ENCODE data around the gene CFAP107. TPM values are rescaled to one million over a fixed set of nuclear protein-coding genes. Genes with fewer than 3 reads are reported as not detected.

Gene CFAP107
- total and polyA plus RNA-seq, 2 donors (not counting 1 experiment from before 2014, with no cell fraction given): not detected

- POLR2A ChIA-PET: no interaction called here
- no peak overlapping the region for H3K27ac ChIP-seq (ENCODE audit: low read length in 2 of 2)
- H3K79me2 ChIP-seq (ENCODE audit: control insufficient read depth, insufficient read depth, low read length): no peaks in the 10 kb centered on the region
- DNase-seq (no peak), ATAC-seq (ENCODE audit: low read depth) (no peak)
- TF ChIP-seq EZH2 (IDR thresholded peaks at IDR 0.05; ENCODE audit: borderline replicate concordance, insufficient read depth, low read depth, low read length, poor library complexity, severe bottlenecking): no peak
- TF ChIP-seq, protein P1, sequence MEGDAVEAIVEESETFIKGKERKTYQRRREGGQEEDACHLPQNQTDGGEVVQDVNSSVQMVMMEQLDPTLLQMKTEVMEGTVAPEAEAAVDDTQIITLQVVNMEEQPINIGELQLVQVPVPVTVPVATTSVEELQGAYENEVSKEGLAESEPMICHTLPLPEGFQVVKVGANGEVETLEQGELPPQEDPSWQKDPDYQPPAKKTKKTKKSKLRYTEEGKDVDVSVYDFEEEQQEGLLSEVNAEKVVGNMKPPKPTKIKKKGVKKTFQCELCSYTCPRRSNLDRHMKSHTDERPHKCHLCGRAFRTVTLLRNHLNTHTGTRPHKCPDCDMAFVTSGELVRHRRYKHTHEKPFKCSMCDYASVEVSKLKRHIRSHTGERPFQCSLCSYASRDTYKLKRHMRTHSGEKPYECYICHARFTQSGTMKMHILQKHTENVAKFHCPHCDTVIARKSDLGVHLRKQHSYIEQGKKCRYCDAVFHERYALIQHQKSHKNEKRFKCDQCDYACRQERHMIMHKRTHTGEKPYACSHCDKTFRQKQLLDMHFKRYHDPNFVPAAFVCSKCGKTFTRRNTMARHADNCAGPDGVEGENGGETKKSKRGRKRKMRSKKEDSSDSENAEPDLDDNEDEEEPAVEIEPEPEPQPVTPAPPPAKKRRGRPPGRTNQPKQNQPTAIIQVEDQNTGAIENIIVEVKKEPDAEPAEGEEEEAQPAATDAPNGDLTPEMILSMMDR (IDR thresholded peaks at IDR 0.05): no peak
- H3K4me3 Mint-ChIP-seq: no peak overlapping the region
- H2AFZ ChIP-seq (ENCODE audit: insufficient read depth, low read depth, low read length, poor library complexity, severe bottlenecking): no peak overlapping the region
- H3K9me3 Mint-ChIP-seq (ENCODE audit: insufficient read depth): peaks cover 7% of the 10 kb centered on the region
- peaks cover 0 to 8% (median 3%) of the 10 kb centered on the region in 3 donors for H3K9me3 ChIP-seq (ENCODE audit: control extremely low read depth in 1 of 3, control insufficient read depth in 2 of 3, insufficient read depth in 1 of 3, low read length in 2 of 3)
- no peaks in the 10 kb centered on the region for H4K20me1 ChIP-seq (ENCODE audit: control insufficient read depth, insufficient read depth, low read length, poor library complexity, severe bottlenecking)
- H3K27me3 ChIP-seq (replicated peaks in 1 of 4; ENCODE audit: control extremely low read depth in 1 of 4, control insufficient read depth in 3 of 4, insufficient read depth in 4 of 4, low read length in 3 of 4): no peaks in the 10 kb centered on the region
- intact Hi-C loops (cut with micrococcal nuclease): no loop called here
- WGBS (ENCODE audit: insufficient coverage): 83% methylated on average over 1 of the region's 4 CpGs
- H3K4me1 Mint-ChIP-seq: no peaks in the 10 kb centered on the region
- no peak overlapping the region for H3K4me3 ChIP-seq (ENCODE audit: control extremely low read depth in 1 of 5, extremely low read depth in 1 of 5, insufficient read depth in 1 of 5, low read depth in 2 of 5, low read length in 4 of 5)
- no peak overlapping the region for H3K27ac Mint-ChIP-seq
- H3K27me3 Mint-ChIP-seq: peaks cover 24% of the 10 kb centered on the region
- CTCF ChIA-PET: no interaction called here
- H3K4me2 ChIP-seq (replicated peaks; ENCODE audit: low read depth, low read length, poor library complexity, severe bottlenecking): no peak overlapping the region
- no peak overlapping the region for H3K9ac ChIP-seq (ENCODE audit: low read length)
- no peaks in the 10 kb centered on the region for H3K36me3 ChIP-seq (replicated peaks in 1 of 2; ENCODE audit: control extremely low read depth in 1 of 2, control insufficient read depth in 1 of 2, extremely low read depth in 1 of 2, insufficient read depth in 2 of 2, low read length in 1 of 2)
- no peaks in the 10 kb centered on the region for H3K4me1 ChIP-seq (ENCODE audit: control insufficient read depth in 2 of 2, insufficient read depth in 2 of 2, low read length in 2 of 2)
Measured at GRCh38 chr1:12754738-12755137, 8.7 kb downstream of the CFAP107 start.

GRCh38 chr1:12756273-12756672 lies 10.3 kb downstream of the CFAP107 start:
- no peak overlapping the region for H2AFZ ChIP-seq (ENCODE audit: insufficient read depth, low read depth, low read length, poor library complexity, severe bottlenecking)
- H3K9me3 ChIP-seq (ENCODE audit: control extremely low read depth in 1 of 3, control insufficient read depth in 2 of 3, insufficient read depth in 1 of 3, low read length in 2 of 3): no peaks in the 10 kb centered on the region
- intact Hi-C loops (cut with micrococcal nuclease): no loop called here
- peaks cover 18% of the 10 kb centered on the region for H3K27me3 Mint-ChIP-seq
- H4K20me1 ChIP-seq (ENCODE audit: control insufficient read depth, insufficient read depth, low read length, poor library complexity, severe bottlenecking): no peaks in the 10 kb centered on the region
- H3K9ac ChIP-seq (ENCODE audit: low read length): no peak overlapping the region
- no peak overlapping the region for H3K4me2 ChIP-seq (replicated peaks; ENCODE audit: low read depth, low read length, poor library complexity, severe bottlenecking)
- no peaks in the 10 kb centered on the region for H3K27me3 ChIP-seq (replicated peaks in 1 of 4; ENCODE audit: control extremely low read depth in 1 of 4, control insufficient read depth in 3 of 4, insufficient read depth in 4 of 4, low read length in 3 of 4)
- ChIA-PET CTCF (no interaction called here), POLR2A (no interaction called here)
- H3K27ac ChIP-seq (ENCODE audit: low read length in 2 of 2): no peak overlapping the region
- DNase-seq: no peak
- no peaks in the 10 kb centered on the region for H3K4me1 ChIP-seq (ENCODE audit: control insufficient read depth in 2 of 2, insufficient read depth in 2 of 2, low read length in 2 of 2)
- no peak overlapping the region for H3K27ac Mint-ChIP-seq
- TF ChIP-seq, protein P1 (IDR thresholded peaks at IDR 0.05): no peak
- TF ChIP-seq EZH2 (IDR thresholded peaks at IDR 0.05; ENCODE audit: borderline replicate concordance, insufficient read depth, low read depth, low read length, poor library complexity, severe bottlenecking): no peak
- no peaks in the 10 kb centered on the region for H3K4me1 Mint-ChIP-seq
- no peak overlapping the region for H3K4me3 Mint-ChIP-seq
- no peak for ATAC-seq (ENCODE audit: low read depth)
- H3K79me2 ChIP-seq (ENCODE audit: control insufficient read depth, insufficient read depth, low read length): no peaks in the 10 kb centered on the region
- no peaks in the 10 kb centered on the region for H3K36me3 ChIP-seq (replicated peaks in 1 of 2; ENCODE audit: control extremely low read depth in 1 of 2, control insufficient read depth in 1 of 2, extremely low read depth in 1 of 2, insufficient read depth in 2 of 2, low read length in 1 of 2)
- no peak overlapping the region for H3K4me3 ChIP-seq (ENCODE audit: control extremely low read depth in 1 of 5, extremely low read depth in 1 of 5, insufficient read depth in 1 of 5, low read depth in 2 of 5, low read length in 4 of 5)
- 90% methylated on average over 1 of the region's 2 CpGs for WGBS (ENCODE audit: insufficient coverage)
- H3K9me3 Mint-ChIP-seq (ENCODE audit: insufficient read depth): no peaks in the 10 kb centered on the region

Measured in B cell (primary cell).